SJSA1 (cell line): Measurements from ENCODE around the gene OPRL1. TPM values are rescaled to one million over a fixed set of nuclear protein-coding genes. Genes with fewer than 3 reads are reported as not detected.

Experiments used
- DNase-seq, 2 experiments: peaks; one replicate each; pipeline ENCODE4 v3.0.0-alpha.2; 2015 to 2020; ENCODE audit warnings: low spot score in 2 of 2, low read depth in 1 of 2
- H3K27ac ChIP-seq: fragments of 250-450 bp; sonication (Bioruptor Pico); 2 replicates; pipeline ENCODE4 v1.5.1; 2020; ENCODE audit warnings: mild to moderate bottlenecking, moderate library complexity
- H3K27me3 ChIP-seq: fragments of 250-450 bp; sonication (Bioruptor Pico); replicated peaks from 2 replicates; pipeline ENCODE4 v1.5.1; 2020; ENCODE audit warnings: mild to moderate bottlenecking, moderate library complexity
- H3K36me3 ChIP-seq: fragments of 250-450 bp; sonication (Bioruptor Pico); 2 replicates; pipeline ENCODE4 v1.5.1; 2020; ENCODE audit warnings: mild to moderate bottlenecking
- H3K4me1 ChIP-seq: fragments of 250-450 bp; sonication (Bioruptor Pico); replicated peaks from 2 replicates; pipeline ENCODE4 v1.6.1; 2021; ENCODE audit warnings: mild to moderate bottlenecking
- H3K4me3 ChIP-seq: fragments of 250-450 bp; sonication (Bioruptor Pico); 2 replicates; pipeline ENCODE4 v1.5.1; 2020; ENCODE audit warnings: mild to moderate bottlenecking
- H3K9me3 ChIP-seq: fragments of 250-450 bp; sonication (Bioruptor Pico); replicated peaks from 2 replicates; pipeline ENCODE4 v1.5.1; 2020; ENCODE audit warnings: mild to moderate bottlenecking
- total RNA-seq: library from RNA; depleted of rRNA; stranded (reverse); fragments of >200 nt; shearing (Covaris generic); gene quantifications from 2 replicates; pipeline ENCODE4 v1.2.3, GENCODE V29; 2014

The OPRL1 gene
- total RNA-seq, 1 experiment from 2014 or later: 0.16 TPM

DNA sequence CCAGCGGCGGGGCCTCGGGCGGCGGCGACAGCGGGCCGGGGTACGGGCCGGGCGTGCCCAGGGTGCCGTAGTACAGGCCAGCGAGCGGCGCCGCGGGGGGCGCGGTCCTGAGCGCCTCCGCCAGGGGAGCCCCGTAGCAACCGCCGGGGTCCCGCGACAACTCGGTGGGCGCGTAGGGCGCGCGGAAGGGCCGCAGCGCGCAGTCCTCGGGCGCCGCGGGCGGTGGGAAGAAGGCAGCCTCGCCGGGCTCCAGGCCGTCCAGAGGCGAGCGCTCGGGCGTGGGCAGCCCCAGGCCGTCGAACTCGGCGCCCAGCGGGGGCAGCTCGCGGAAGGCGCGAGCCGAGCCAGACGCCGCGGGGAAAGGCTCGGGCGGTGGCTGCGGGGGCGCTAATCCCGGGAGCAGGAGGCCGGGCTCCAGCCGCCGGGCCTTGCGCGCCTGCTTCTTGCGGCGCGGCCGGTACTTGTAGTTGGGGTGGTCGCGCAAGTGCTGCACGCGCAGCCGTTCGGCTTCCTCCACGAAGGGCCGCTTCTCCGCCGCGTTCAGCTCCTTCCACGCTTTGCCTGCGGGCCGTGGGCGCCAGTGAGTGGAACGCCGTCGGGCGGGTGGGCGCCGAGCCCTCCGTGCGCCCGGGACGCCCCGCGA is 31.4 kb upstream of the OPRL1 start:
- Histone ChIP-seq H3K4me3 (peak overlapping the region; percentile 61), H3K9me3 (no peaks in the 10 kb centered on the region), H3K36me3 (peaks cover 44% of the 10 kb centered on the region), H3K27ac (peak overlapping the region; percentile 55), H3K4me1 (peaks cover 69% of the 10 kb centered on the region), H3K27me3 (no peaks in the 10 kb centered on the region; the same call in 1 of the 2 replicates)
- peak in 1 of 2 experiments; percentile 61 for DNase-seq

DNA sequence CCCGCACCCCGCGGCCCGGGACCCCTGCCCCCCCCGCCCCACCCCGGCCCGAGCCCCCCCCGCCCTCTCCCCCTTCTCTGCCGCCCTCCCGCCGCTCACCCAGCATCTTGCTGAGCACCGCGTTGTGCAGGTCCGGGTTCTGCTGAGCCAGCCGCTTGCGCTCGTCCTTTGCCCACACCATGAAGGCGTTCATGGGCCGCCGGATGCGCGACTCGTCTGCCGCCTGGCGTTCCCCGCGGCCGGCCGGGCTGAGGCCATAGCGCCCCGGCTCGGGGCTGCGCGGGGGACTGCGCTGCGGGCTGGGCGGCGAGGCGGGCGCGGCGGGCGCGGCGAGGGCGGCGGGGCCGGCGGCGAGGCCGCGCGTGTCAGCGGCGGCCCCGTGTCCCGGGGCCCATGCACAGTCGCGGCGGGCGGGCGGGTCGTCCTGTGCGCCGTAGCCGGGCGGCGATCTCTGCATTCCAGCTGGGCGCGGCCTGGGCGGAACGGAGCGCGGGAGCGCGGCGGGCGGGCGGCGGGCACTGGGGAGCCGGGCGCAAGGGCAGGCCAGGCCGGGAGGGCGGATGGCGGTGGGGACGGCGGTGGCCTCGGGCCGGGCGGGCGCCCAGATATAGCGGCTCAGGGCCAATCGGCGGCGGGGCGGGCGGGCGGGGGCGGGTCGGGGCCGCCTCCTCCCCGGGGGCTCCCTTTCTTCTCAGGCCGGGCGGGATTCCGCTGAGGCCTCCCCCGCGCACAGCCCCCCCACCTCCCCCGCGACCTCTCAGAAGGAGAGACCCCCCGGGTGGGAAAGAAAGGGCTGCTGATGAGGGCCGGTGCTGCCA is 30.6 kb upstream of the OPRL1 start, which contains the start of gene SOX18:
Gene SOX18, minus strand, starts transcription at position 580 of the 818 bp plus-strand sequence. Its CDS starts 123 bp downstream, at position 457.
- Histone ChIP-seq H3K4me3 (peak within 1 kb of the TSS; percentile 61), H3K9me3 (no peaks in the 10 kb centered on the region), H3K4me1 (peaks cover 74% of the 10 kb centered on the region), H3K36me3 (peaks cover 44% of the 10 kb centered on the region), H3K27ac (peak within 1 kb of the TSS; percentile 96), H3K27me3 (no peaks in the 10 kb centered on the region; the same call in 1 of the 2 replicates)
- DNase-seq: peak; percentile 48 to 84

DNA sequence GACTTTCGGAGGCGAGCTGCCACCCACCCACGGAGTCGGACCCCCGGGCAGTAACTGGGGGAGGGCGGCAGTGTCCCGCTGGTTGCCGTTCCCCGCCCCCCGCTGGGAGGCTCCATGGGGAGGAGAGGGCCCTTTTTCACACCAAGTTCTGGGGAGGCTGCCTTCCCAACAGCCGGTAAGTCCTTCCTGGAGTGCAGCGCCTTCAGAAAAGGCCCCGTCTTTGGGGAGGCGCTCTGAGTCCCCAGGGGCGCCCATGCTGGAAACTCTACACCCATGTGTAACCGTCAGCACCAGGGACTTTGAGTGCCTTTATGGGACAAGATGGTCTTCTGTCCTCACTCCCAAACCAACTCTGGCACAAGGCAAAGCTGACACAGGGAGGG is 30.0 kb upstream of the OPRL1 start:
- Histone ChIP-seq H3K4me1 (peaks cover 74% of the 10 kb centered on the region), H3K27ac (peak overlapping the region; percentile 96), H3K36me3 (peaks cover 39% of the 10 kb centered on the region), H3K9me3 (no peaks in the 10 kb centered on the region), H3K27me3 (no peaks in the 10 kb centered on the region; the same call in 1 of the 2 replicates), H3K4me3 (peak overlapping the region; percentile 61)
- peak; percentile 98 to 99 for DNase-seq

DNA sequence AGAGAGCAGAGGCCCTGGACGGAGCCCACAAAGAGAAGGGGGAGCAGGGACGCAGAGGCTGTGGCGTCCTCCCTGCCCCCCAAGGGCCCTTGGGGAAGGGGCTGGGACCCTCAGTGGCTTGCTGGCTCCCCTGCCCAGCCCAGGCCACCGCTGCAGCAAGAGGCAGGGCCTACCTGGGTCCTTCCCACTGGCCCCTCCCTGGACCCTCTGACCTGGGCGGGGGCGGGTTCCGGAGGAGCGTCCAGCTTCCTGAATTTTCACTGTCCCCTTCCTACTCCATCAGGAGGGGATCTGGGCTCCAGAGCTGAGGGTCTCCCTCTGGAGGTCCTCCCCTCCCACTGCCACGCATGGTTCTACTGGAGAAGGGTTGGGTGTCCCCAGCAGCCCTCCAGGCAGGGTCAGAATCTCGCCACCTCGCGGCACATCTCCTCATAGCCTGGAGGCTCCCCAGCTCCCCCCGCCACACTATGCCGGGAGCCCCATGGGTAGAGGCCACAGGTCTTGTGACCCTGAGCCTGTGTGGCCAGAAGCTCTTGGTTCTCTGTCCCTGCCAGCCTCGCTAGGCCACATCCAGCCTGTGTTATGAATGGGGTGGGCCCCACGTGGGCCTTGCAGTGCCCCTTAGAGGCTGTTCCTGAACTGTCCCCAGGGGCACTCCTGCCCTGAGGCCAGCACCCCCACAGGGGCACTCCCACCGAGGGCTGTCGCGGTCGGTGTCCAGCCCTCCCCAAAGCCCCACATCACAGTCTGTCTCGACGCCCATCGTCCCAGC is 29.4 kb upstream of the OPRL1 start:
- H3K36me3 ChIP-seq: peaks cover 38% of the 10 kb centered on the region
- peaks cover 74% of the 10 kb centered on the region for H3K4me1 ChIP-seq
- H3K27me3 ChIP-seq: no peaks in the 10 kb centered on the region
- H3K9me3 ChIP-seq: no peaks in the 10 kb centered on the region
- DNase-seq: peak; percentile 92 to 96
- peak overlapping the region; percentile 61 for H3K4me3 ChIP-seq
- peak overlapping the region; percentile 96 for H3K27ac ChIP-seq

DNA sequence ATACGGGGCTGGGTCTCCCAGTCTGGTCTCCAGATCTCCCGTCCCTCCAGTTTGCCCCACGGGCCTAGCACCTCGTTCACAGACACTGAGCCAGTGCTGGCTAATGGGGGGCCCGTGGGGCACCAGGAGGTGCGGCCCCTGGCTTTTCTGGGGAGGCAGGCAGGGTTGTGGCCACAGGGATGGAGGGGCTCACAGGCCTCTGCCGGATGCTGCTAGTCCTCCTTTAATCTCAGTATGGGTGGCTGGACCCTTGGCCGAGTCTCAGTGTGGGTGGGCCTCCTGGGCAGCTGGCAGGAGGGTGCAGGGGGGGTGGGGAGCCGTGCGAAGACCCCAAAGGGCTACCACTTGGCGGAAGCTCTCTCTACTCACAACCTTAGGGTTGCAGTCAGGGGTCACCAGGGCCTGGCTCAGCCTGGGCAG is 28.8 kb upstream of the OPRL1 start:
- Histone ChIP-seq H3K27me3 (no peaks in the 10 kb centered on the region), H3K27ac (peak overlapping the region; percentile 96), H3K4me1 (peaks cover 74% of the 10 kb centered on the region), H3K9me3 (no peaks in the 10 kb centered on the region), H3K36me3 (peaks cover 35% of the 10 kb centered on the region), H3K4me3 (peak overlapping the region; percentile 61)
- DNase-seq: peak; percentile 94 to 98

GRCh38 chr20:64051561-64052325 is 28.1 kb upstream of the OPRL1 start:
- H3K36me3 ChIP-seq: peaks cover 31% of the 10 kb centered on the region
- H3K9me3 ChIP-seq: no peaks in the 10 kb centered on the region
- peak overlapping the region; percentile 96 for H3K27ac ChIP-seq
- peak overlapping the region; percentile 61 for H3K4me3 ChIP-seq
- H3K4me1 ChIP-seq: peaks cover 74% of the 10 kb centered on the region
- peak; percentile 99 to 100 for DNase-seq
- H3K27me3 ChIP-seq: no peaks in the 10 kb centered on the region

GRCh38 chr20:64052326-64052722 is 27.6 kb upstream of the OPRL1 start:
- DNase-seq: peak; percentile 95 to 97
- H3K4me3 ChIP-seq: peak overlapping the region; percentile 61
- no peaks in the 10 kb centered on the region for H3K27me3 ChIP-seq
- H3K27ac ChIP-seq: peak overlapping the region; percentile 96
- no peaks in the 10 kb centered on the region for H3K9me3 ChIP-seq
- H3K4me1 ChIP-seq: peaks cover 76% of the 10 kb centered on the region
- H3K36me3 ChIP-seq: peaks cover 31% of the 10 kb centered on the region

DNA sequence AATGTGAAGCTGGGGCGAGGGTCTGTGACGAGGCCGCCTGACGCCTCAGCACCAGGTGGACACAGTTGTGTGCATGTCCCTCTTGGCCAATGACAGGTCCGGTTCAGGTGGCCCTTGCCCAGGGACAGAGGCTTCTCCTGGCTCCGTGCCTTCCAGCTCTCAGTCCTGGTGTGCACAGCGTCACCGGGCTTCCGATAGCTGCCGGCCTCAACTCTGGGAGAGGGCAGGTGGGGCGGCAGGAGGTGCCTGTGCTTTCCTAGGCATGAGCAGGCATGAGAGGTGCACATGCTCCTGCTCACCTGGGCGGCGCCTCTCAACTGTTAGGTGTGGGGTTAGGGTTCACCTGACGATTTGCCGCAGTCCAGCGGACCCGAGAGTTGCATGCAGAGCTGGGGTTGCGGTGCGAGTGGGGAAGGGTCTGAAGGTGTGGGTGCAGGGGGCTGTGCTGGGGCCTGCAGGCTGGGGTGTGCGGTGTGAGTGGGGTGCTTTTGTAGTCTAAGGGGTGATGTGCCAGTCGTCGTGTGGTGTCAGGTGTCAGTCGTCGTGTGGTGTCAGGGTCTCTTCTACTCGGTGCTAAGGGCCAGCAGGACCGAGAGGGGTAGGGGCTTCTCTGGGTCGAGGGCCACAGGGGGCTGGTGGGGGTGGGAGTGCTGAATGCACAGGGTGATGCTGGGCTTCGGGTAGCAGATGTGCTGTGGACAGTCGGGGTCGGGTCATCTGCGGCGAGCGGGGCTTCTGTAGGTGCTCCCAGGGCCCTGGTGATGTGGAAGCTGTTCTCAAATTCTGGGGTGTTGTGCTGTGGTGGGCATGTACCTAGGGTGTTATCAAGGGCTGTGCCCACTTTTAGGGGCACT is 26.7 kb upstream of the OPRL1 start:
- H3K36me3 ChIP-seq: peaks cover 31% of the 10 kb centered on the region
- peaks cover 85% of the 10 kb centered on the region for H3K4me1 ChIP-seq
- no peaks in the 10 kb centered on the region for H3K9me3 ChIP-seq
- peak overlapping the region; percentile 96 for H3K27ac ChIP-seq
- no peak for DNase-seq
- peak overlapping the region; percentile 61 for H3K4me3 ChIP-seq
- H3K27me3 ChIP-seq: no peaks in the 10 kb centered on the region

- H3K9me3 ChIP-seq: no peaks in the 10 kb centered on the region
- peak overlapping the region; percentile 96 for H3K27ac ChIP-seq
- H3K4me3 ChIP-seq: peak overlapping the region; percentile 61
- H3K27me3 ChIP-seq: no peaks in the 10 kb centered on the region
- peaks cover 34% of the 10 kb centered on the region for H3K36me3 ChIP-seq
- H3K4me1 ChIP-seq: peaks cover 91% of the 10 kb centered on the region
- DNase-seq: peak; percentile 92 to 97
These were observed 25.8 kb upstream of the OPRL1 start for GRCh38 chr20:64053841-64054661.

DNA sequence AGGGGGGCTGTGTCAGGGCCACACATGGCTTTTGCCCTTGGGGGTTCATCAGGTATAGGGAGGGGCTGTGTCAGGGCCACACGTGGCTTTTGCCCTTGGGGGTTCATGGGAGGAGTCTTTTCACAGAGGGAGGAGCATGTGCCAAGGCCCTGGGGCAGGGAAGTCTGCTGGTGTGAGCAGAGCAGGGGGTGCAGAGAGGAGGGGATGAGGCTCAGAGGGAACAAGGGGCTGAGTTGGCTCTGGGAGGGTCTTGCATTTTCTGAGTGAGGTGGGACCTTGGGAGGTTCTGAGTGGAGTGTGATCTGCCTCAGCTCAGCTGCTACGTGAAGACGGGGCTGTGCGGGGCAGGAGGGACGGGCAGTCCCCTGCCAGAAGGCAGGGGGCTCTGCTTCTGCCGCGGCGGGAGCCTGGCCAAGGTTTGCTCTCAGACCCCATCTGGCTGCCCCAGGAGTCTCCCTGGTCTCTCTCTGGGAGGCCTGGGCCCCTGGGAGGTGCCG is 24.4 kb upstream of the OPRL1 start:
- no peaks in the 10 kb centered on the region for H3K27me3 ChIP-seq
- H3K4me1 ChIP-seq: peaks cover 84% of the 10 kb centered on the region
- H3K9me3 ChIP-seq: no peaks in the 10 kb centered on the region
- H3K4me3 ChIP-seq: peak overlapping the region; percentile 61
- no peak for DNase-seq
- H3K36me3 ChIP-seq: peaks cover 47% of the 10 kb centered on the region
- peak overlapping the region; percentile 96 for H3K27ac ChIP-seq

GRCh38 chr20:64055893-64056638 is 23.8 kb upstream of the OPRL1 start:
- H3K9me3 ChIP-seq: no peaks in the 10 kb centered on the region
- peaks cover 77% of the 10 kb centered on the region for H3K4me1 ChIP-seq
- H3K4me3 ChIP-seq: peak overlapping the region; percentile 61
- DNase-seq: peak; percentile 98
- H3K27ac ChIP-seq: peak overlapping the region; percentile 96
- no peaks in the 10 kb centered on the region for H3K27me3 ChIP-seq
- peaks cover 47% of the 10 kb centered on the region for H3K36me3 ChIP-seq
